Measurements from ENCODE around the gene METTL3.

METTL3 gene

DNA sequence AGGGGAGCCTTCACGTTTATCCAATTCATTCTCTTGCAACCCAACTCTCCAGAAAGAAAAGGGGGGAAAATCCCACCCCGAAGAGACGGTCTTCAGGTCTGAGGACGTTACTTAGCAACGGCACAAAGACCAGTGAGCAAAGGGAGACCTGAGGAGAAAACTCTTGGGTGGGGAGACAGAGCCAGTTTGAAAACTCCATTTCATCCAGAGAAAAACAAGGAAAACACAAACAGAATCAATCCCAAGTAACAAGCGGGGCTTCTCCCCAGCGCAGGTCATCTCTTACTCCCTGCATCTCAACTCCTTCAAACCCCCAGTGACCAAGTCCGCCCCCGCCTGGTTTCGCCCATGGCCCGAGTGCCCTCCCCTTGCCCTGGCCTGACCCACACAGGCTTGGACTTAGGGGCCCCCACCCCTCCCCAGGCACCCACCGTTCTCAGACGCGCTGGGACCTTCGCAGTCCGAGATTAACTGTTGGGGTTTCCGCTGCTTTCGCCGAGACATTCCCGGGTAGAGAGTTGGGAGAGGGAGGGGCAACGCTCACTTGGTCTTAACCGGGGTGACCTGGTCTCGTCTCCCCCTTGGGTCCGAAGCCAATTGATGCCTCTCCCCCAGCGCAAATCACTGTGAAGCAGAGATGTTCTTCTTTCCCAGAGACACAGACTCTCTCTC lies 25.4 kb upstream of the METTL3 start:
- Histone ChIP-seq H3K4me1 (ENCODE audit: control insufficient read depth, insufficient read depth, low read length) (no peaks in the 10 kb centered on the region), H3K27me3 (ENCODE audit: control insufficient read depth, insufficient read depth, low read length) (peaks cover 25% of the 10 kb centered on the region), H3K9ac (ENCODE audit: low read length) (peak overlapping the region; percentile 47), H3K4me3 (ENCODE audit: low read length) (no peak overlapping the region), H3K9me3 (ENCODE audit: control insufficient read depth, low read length) (no peaks in the 10 kb centered on the region), H3K36me3 (ENCODE audit: control insufficient read depth, insufficient read depth, low read length) (no peaks in the 10 kb centered on the region)

DNA sequence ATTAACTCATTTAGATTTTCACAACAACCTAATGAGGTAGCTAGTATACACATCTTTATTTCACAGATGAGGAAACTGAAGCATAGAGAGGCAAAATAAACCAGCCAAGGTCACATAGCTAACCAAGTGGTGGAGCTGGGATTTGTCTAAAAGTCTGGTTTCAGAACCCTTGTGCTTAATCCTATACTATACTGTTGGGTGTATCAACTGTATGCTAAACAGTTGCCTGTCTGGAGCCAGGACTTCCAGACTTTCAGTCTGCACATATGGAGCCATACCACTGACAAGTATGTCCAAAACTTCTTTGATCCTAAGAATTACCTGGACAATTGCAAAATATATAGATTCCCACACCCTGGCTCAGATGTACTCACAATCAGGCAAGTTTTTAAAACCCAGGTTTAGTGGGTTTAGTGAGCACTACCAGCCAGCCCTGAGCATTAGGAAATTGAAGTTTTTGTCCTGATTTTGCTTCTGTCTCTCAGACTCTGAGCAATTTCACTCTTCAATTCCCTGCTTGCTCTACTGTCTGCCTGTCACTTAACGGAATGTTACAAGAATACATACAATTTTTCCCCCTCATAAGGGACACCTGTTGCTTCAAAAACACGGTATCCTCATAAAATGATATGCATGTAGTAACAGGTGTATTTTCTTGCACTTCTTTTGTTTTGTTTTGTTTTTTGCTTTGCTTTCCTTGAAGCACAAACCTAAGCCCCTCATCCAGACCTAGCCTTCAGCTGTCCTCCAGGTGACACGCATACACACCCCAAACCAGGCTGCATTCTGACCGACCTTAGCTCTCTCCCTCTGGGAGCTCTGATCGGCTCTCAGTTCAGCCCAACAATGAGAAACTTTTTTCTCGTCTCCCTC lies 24.6 kb upstream of the METTL3 start:
- Histone ChIP-seq H3K27me3 (ENCODE audit: control insufficient read depth, insufficient read depth, low read length) (peaks cover 25% of the 10 kb centered on the region), H3K36me3 (ENCODE audit: control insufficient read depth, insufficient read depth, low read length) (no peaks in the 10 kb centered on the region)

GRCh38 chr14:21534576-21534975 lies 23.4 kb upstream of the METTL3 start:
- Histone ChIP-seq H3K27me3 (ENCODE audit: control insufficient read depth, insufficient read depth, low read length) (peaks cover 25% of the 10 kb centered on the region), H3K4me1 (ENCODE audit: control insufficient read depth, insufficient read depth, low read length) (no peaks in the 10 kb centered on the region), H3K4me3 (ENCODE audit: low read length) (no peak overlapping the region)

More for the DNA sequence above, 24.6 kb upstream of the METTL3 start:
- H3K4me1 ChIP-seq (ENCODE audit: control insufficient read depth, insufficient read depth, low read length) = no peaks in the 10 kb centered on the region
- no peak overlapping the region for H3K4me3 ChIP-seq (ENCODE audit: low read length)
- H3K9me3 ChIP-seq (ENCODE audit: control insufficient read depth, low read length) = no peaks in the 10 kb centered on the region
- H3K9ac ChIP-seq (ENCODE audit: low read length) = peak overlapping the region; percentile 47

GRCh38 chr14:21533294-21533693 lies 22.2 kb upstream of the METTL3 start:
- peaks cover 25% of the 10 kb centered on the region for H3K27me3 ChIP-seq (ENCODE audit: control insufficient read depth, insufficient read depth, low read length)
- no peak overlapping the region for H3K9ac ChIP-seq (ENCODE audit: low read length)
- no peaks in the 10 kb centered on the region for H3K4me1 ChIP-seq (ENCODE audit: control insufficient read depth, insufficient read depth, low read length)
- no peaks in the 10 kb centered on the region for H3K36me3 ChIP-seq (ENCODE audit: control insufficient read depth, insufficient read depth, low read length)
- H3K4me3 ChIP-seq (ENCODE audit: low read length) = no peak overlapping the region
- H3K9me3 ChIP-seq (ENCODE audit: control insufficient read depth, low read length) = no peaks in the 10 kb centered on the region

More at GRCh38 chr14:21534576-21534975, 23.4 kb upstream of the METTL3 start:
- Histone ChIP-seq H3K9me3 (ENCODE audit: control insufficient read depth, low read length) (no peaks in the 10 kb centered on the region), H3K36me3 (ENCODE audit: control insufficient read depth, insufficient read depth, low read length) (no peaks in the 10 kb centered on the region), H3K9ac (ENCODE audit: low read length) (no peak overlapping the region)

DNA sequence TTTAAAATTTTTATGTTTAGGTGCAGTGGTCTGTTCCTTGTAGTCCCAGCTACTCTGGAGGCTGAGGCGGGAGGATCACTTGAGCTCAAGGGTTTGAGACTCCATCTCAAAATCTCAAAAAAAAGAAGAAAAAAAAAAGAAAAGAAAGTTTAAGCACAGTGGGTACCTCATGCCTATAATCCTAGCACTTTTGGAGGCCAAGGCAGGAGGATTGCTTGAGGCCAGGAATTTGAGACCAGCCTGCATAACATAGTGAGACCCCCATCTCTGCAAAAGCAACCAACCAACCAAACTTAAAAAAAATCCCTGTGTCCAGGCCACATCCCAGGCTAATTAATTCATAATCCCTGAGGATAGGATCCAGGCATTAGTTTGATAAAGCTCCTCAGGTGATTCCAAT lies 18.4 kb upstream of the METTL3 start:
- no peaks in the 10 kb centered on the region for H3K36me3 ChIP-seq (ENCODE audit: control insufficient read depth, insufficient read depth, low read length)
- H3K9ac ChIP-seq (ENCODE audit: low read length) = no peak overlapping the region
- no peaks in the 10 kb centered on the region for H3K9me3 ChIP-seq (ENCODE audit: control insufficient read depth, low read length)
- H3K4me3 ChIP-seq (ENCODE audit: low read length) = no peak overlapping the region
- H3K27me3 ChIP-seq (ENCODE audit: control insufficient read depth, insufficient read depth, low read length) = peaks cover 3% of the 10 kb centered on the region
- H3K4me1 ChIP-seq (ENCODE audit: control insufficient read depth, insufficient read depth, low read length) = no peaks in the 10 kb centered on the region

GRCh38 chr14:21528381-21529348 lies 17.5 kb upstream of the METTL3 start:
- Histone ChIP-seq H3K4me3 (ENCODE audit: low read length) (no peak overlapping the region), H3K4me1 (ENCODE audit: control insufficient read depth, insufficient read depth, low read length) (no peaks in the 10 kb centered on the region)

DNA sequence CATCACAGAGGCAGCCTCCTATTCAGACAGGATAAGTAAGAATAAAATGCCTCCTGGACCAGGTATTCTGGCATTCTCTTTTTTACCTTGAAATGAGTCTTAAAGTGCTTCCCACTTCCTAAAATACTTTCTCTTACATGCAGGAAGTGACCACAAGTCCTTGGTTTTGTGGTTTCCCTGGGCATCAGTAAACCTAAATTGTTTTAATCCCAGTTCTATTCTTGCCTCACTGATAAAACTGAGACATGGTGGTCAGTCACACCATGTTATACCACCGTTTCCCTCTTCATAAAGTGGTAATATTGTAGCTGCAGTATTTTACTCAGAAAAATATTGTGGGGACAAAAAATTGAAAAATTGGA lies 16.2 kb upstream of the METTL3 start:
- no peaks in the 10 kb centered on the region for H3K27me3 ChIP-seq (ENCODE audit: control insufficient read depth, insufficient read depth, low read length)
- no peak overlapping the region for H3K9ac ChIP-seq (ENCODE audit: low read length)
- H3K4me3 ChIP-seq (ENCODE audit: low read length) = no peak overlapping the region
- no peaks in the 10 kb centered on the region for H3K36me3 ChIP-seq (ENCODE audit: control insufficient read depth, insufficient read depth, low read length)
- H3K4me1 ChIP-seq (ENCODE audit: control insufficient read depth, insufficient read depth, low read length) = no peaks in the 10 kb centered on the region
- no peaks in the 10 kb centered on the region for H3K9me3 ChIP-seq (ENCODE audit: control insufficient read depth, low read length)

More at GRCh38 chr14:21528381-21529348, 17.5 kb upstream of the METTL3 start:
- Histone ChIP-seq H3K36me3 (ENCODE audit: control insufficient read depth, insufficient read depth, low read length) (no peaks in the 10 kb centered on the region), H3K27me3 (ENCODE audit: control insufficient read depth, insufficient read depth, low read length) (no peaks in the 10 kb centered on the region), H3K9ac (ENCODE audit: low read length) (no peak overlapping the region), H3K9me3 (ENCODE audit: control insufficient read depth, low read length) (no peaks in the 10 kb centered on the region)

DNA sequence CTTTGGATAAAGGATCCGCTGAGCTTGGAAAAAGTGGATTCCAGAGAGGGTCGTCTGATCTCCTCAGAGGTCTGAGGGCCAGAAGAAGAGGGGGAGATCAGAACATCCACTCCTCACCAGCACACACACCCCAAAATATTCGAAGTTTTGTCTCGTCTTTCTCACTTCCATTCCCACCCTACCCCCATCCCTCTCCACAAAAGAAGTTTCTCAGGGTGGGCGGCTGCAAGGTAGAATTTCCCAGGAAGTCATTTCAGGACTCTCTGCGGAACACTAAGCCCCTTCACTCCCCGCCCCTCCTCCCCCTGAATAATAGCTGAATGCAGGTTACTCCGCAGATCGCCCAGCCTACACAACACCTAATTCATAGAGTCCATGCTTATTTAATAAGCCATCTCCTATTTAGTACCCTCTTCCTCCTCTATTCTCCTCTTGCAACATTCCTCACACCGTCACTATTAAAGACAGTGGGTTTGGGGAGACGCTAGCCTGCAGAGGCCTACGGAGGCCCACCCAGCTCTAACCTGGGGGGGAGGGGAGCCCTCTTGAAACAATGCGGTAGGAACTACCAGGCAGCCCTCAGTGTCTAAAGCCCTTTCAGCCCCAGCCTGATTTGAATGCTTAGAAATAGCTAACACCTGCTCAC lies 15.7 kb upstream of the METTL3 start:
- peak overlapping the region; percentile 17 for H3K4me3 ChIP-seq (ENCODE audit: low read length)
- H3K9me3 ChIP-seq (ENCODE audit: control insufficient read depth, low read length) = no peaks in the 10 kb centered on the region
- no peaks in the 10 kb centered on the region for H3K4me1 ChIP-seq (ENCODE audit: control insufficient read depth, insufficient read depth, low read length)
- peak overlapping the region; percentile 63 for H3K9ac ChIP-seq (ENCODE audit: low read length)
- H3K36me3 ChIP-seq (ENCODE audit: control insufficient read depth, insufficient read depth, low read length) = no peaks in the 10 kb centered on the region
- H3K27me3 ChIP-seq (ENCODE audit: control insufficient read depth, insufficient read depth, low read length) = no peaks in the 10 kb centered on the region

DNA sequence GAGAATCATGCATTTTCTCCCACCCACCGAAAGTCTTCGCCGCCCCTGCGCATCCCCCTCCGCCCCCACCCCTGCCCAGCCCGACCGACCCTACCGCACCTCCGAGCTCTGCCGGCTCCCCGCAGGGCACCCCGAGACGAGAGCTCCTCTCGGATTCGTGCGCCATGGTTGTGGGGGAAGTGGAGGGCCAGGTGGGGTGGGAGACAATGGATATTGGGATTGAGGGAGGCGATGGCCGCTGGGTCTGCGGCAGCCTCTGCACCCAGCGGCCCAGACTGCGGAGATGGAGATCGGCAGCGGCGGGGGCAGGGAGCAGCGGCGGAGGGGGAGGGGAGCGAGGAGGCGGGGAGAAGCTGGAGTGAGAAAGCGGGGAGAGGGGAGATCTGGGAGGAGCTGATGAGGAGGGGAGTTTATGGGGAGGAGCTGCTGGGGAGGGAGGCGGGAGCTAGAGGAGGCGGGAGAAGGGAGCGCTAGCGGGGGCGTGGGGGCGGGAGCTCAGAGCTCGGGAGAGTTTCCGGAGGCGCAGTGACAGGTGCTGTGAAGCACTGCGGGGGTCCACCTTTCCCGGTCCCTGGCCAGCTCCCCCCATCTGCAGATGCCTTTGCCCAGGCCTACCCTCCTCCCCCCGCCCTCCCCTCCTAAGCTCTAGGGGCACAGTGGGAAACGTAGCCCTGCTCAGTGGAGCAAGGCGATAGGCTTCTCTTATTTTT lies 15.0 kb upstream of the METTL3 start, which contains the start of gene SALL2:
Gene SALL2 (minus strand): TSS at position 385 of the 710 bp plus-strand sequence. CDS start 219 bp downstream, at position 166.
- Histone ChIP-seq H3K4me3 (ENCODE audit: low read length) (peak within 1 kb of the TSS; percentile 17), H3K36me3 (ENCODE audit: control insufficient read depth, insufficient read depth, low read length) (no peaks in the 10 kb centered on the region), H3K9me3 (ENCODE audit: control insufficient read depth, low read length) (no peaks in the 10 kb centered on the region), H3K9ac (ENCODE audit: low read length) (peak within 1 kb of the TSS; percentile 63), H3K27me3 (ENCODE audit: control insufficient read depth, insufficient read depth, low read length) (no peaks in the 10 kb centered on the region), H3K4me1 (ENCODE audit: control insufficient read depth, insufficient read depth, low read length) (no peaks in the 10 kb centered on the region)

GRCh38 chr14:21525571-21525961 lies 14.4 kb upstream of the METTL3 start:
- H3K36me3 ChIP-seq (ENCODE audit: control insufficient read depth, insufficient read depth, low read length) = no peaks in the 10 kb centered on the region
- H3K9ac ChIP-seq (ENCODE audit: low read length) = peak overlapping the region; percentile 63
- no peaks in the 10 kb centered on the region for H3K9me3 ChIP-seq (ENCODE audit: control insufficient read depth, low read length)
- no peaks in the 10 kb centered on the region for H3K27me3 ChIP-seq (ENCODE audit: control insufficient read depth, insufficient read depth, low read length)
- H3K4me3 ChIP-seq (ENCODE audit: low read length) = no peak overlapping the region
- H3K4me1 ChIP-seq (ENCODE audit: control insufficient read depth, insufficient read depth, low read length) = no peaks in the 10 kb centered on the region
